ENCODE data around the gene KRT83.

DNA sequence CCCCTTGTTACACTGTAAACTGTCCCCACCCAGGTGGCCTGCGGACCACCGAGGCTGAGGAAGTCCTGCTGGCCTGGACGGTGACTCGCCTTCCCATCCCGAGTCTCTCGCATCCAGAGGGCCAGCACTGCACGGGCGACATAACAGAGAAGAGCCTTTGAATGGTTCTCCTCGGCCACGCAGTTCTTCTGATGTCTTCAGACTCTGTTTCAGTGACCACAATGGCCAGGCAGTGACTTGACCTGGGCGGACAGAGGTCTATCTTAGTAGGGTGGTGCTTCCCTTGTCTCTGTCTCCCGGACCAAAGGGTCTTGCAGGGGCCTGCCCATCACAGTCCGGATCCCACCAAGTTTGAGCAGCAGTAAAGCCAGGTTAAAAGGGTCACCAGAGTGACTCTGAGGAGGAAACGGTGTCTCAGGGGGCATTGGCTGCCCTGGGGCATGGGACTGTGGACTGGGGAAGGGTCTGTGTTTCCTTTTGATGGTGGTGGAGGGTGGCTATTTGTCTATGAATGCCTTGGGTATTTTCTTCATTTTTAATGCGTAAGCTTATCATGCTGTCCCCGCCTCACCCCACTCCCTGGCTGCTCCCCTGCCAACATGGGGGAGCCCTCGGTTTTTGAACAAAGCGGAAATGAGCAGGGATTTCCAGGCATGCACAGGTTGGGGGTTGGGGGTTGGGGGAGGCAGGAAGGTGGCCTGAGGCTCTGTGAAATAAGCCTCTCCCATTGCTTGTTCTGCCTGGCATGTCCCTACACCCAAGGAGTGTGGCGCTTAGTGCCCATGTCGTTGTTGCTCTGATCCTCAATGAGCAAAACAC is 35.8 kb upstream of the KRT83 start:
- TF ChIP-seq CTCF (conservative IDR thresholded peaks at IDR 0.05) (no peak), EZH2 (IDR thresholded peaks at IDR 0.05; ENCODE audit: low read depth) (no peak)

Data from PC-9 (cell line).